NCI-H774 (cell line): Measurements from ENCODE around the gene NANOS3.

Experiments used
- DNase-seq: peaks from one replicate; lab custom pipeline; 2025; lab: John Stamatoyannopoulos, UW

Gene NANOS3

DNA sequence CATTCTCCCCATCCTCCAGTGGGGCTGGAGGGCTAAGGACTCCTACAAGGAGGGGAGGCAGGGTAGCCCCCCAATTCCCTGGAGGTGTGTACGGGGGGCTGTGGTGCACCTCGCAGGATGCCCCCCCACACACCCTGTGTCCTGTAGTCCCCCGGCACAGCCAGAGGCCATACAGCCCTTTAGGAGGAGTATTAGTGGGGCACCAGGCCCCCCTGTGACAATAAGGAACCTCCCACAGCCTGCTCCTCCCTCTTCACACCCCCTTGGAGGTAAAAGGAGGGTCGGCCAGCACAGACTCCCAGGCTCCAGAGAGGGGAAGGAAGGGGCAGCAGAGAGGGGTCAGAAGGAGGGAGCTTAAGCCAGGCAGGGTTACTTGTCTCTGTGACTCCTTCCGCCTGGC lies at the start of gene NANOS3:
Gene NANOS3 (plus strand): TSS at position 301 of the 400 bp plus-strand sequence. CDS start 115 bp downstream, outside the sequence.
- no peak for DNase-seq

GRCh38 chr19:13827656-13828055 lies 49.3 kb upstream of the NANOS3 start:
- no peak for DNase-seq

GRCh38 chr19:13830114-13830740 lies 46.7 kb upstream of the NANOS3 start:
- no peak for DNase-seq

DNA sequence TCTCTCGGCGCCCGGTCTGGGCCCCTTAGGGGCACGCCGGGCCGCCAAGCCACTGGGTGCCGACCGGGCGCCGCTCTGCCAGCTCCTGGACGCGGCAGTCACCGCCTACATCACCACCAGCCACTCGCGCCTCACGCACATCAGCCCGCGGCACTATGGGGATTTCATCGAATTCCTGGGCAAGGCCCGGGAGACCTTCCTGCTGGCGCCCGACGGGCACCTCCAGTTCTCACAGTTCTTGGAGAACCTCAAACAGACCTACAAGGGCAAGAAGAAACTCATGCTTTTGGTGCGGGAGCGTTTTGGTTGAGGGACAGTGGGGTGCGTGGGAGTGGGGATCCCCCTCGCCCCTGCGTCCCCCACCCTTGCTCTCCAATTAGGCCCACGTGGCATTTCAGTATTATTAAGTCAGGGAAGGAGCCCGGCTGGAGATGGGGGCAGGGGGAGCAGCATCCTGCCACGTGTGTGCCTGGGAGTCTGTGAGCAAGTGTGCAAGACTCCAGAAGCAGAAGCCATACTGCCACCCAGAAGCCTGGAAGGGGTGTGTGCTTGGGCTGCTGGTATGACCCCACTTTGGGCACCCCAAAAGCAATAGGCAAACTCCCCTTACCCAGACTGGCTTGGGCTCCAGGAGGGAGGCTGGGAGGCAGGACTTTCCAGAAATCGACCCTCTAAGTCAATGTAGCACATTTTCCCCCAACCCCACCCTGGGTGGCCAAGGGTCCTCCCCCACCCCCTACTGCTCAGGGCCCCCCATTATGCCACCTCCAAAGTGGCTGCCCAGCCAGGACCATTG lies 46.0 kb upstream of the NANOS3 start:
- DNase-seq, result no peak

GRCh38 chr19:13831537-13832467 lies 45.1 kb upstream of the NANOS3 start:
- DNase-seq, result no peak

- peak; percentile 87 for DNase-seq
Observed at GRCh38 chr19:13833330-13834243, 43.3 kb upstream of the NANOS3 start.

- DNase-seq, result no peak
Observed at GRCh38 chr19:13834244-13835069, 42.5 kb upstream of the NANOS3 start.

DNA sequence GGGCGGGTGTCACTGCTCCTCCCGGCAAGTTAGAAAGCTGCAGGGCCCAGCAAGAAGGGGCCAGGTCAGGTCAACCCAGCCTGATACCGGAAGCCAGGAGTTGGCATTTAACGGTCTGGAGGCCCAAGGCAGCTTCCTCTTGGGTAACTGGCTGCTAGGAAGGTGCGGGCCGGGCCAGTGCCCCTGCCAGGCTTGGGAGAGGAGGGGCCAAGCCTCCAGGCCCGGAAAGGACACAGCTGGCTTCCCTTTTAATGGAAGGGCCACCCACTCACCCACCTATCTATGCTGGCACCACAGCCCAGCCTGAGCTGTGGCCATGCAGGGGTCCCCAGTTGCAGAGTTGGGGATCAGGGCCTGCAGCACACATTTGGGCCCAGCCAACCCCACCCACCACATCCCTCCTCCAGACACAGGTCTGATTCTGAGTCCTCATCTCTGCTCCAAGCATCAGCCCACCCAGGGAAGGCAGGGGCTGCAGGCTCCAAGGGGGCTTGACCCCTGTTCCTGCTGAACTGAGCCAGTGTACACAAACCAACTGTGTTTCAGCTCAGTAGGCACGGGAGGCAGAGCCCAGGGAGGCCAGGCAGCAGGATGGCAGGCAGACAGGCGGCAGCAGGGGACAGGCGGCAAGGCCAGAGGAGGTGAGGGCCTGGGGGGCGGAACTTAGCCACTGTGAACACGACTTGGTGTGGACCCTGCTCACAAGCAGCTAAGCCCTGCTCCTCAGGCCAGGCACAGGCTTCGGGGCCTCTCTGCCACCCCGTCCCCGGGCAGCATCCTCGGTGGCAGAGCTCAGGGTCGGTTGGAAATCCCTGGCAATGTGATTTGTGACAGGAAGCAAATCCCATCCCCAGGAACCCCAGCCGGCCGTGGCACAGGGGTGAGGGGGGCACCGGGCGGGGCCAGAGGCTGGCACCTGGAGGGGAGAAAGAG lies 40.9 kb upstream of the NANOS3 start:
- DNase-seq, result no peak

- no peak for DNase-seq
Observed at GRCh38 chr19:13838435-13839129, 38.4 kb upstream of the NANOS3 start.

DNA sequence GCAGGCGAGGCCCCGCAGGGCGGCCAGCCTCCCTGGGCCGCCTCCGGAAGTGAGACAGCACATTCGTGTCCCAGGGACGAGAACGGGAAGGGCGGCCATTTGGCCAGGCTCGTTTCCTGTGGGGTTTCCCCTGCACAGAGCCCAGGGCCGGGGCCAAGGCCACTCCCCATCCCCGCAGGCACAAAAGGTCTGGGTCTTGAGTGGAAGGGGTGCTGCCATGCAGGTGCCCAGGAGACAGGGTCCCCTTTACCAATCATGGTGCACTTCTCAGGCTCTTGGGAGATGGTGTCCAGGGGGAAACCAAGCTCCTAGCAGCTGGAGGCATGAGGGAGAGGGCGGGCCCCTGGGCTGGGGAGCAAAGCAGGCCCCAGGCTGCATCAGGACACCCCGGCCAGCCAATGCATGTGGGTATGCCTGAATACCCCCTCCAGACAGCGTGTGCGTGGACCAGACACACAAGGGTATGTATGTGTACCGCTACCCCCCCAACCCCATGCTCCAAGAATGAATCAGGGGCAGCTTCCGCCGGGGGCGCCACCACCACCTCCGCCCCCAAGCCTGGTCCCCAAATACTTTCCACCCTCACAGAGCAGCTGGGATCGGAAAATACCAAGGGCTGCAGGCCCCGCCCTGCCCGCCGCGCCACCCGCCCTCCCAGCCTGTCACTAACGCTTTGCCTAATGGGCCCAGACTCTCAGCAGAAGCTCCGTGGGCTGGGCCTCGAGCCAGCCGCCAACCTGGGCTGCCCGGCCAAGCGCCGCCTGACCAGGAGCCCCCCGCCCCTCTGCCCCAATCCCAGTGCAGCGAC lies 37.6 kb upstream of the NANOS3 start:
- no peak for DNase-seq

- DNase-seq, result no peak
Observed at GRCh38 chr19:13839938-13840304, 37.0 kb upstream of the NANOS3 start.

DNA sequence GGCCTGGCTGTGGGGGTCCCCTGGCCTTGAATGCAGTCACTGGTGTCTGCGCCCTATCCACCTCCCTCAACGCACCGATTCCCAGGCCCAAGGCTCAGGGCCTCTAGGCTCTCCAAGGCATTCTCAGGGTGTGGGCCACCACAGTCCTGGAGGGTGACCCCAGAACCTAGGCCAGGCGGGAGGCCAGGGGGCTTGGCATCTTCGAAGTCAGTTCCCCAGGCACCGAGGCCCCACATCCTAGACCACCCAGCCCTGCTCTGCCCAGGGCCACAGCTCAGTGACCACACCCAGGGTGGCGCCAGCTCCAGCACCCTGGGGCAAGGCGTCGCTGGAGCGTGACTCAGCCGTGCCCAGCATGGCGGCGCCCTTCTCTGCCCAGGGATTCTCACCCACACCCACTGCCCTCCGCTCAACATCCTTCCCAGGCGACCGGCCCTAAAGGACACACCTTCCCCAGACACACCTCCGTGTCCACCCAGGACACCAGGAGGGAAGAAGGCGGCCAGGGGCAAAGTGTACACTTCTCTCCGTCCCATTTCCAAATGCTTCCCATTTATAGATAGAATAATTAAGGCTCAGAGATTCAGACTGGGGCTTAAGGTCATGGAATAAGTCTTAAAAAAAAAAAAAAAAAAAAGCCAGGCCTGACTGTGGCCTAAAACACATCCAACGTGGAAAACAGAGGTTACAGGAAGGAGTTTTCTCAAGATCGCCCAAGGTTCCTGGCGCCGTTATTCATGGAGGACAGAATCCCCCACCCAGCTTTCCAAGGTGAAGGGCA lies 36.4 kb upstream of the NANOS3 start:
- DNase-seq, result no peak

DNA sequence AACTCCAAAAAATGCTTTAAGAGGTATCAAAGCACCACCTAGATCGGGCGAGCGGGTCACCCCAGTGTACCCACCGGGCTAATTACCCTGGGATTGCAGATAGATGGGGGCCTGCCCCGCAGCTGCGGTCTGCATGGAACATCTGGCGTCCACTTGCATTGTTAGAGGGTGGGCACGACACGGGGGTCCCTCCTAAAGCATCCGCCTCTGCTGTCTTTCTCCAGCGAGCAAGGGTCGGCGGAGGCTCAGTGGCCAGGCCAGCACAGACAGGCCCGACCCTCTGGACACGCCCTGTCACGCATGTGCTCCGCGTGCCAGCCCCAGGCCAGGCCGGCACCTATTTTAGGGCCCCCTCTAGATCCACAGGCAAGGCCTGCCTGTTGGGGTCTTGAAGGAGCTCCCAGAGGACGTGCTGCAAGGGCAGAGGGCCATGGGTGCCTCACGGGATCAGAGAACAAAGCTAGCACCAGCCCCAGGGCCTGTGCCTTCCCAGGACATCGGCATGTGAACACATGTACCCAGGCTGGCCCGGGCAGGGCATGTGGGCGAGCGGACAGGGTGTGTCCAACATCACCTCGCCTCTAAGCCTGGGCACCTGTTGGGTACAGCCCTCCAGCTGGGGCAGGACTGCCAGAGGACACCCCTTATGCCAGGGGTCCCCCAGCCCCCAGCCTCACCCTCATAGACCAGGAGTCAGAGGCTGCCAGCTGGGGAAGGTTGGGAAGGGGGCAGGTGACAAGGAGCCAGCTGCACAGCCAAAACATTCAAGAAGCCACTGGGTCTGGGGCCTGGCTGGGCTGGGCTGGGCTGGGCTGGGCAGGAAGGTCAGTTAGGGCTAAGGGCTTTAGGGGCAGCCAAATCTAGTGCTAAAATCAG lies 35.6 kb upstream of the NANOS3 start:
- no peak for DNase-seq

GRCh38 chr19:13841962-13842290 lies 35.0 kb upstream of the NANOS3 start:
- no peak for DNase-seq

- DNase-seq, result no peak
Observed at GRCh38 chr19:13842291-13843103, 34.4 kb upstream of the NANOS3 start.
